ENCODE data around the gene TNPO1. TPM values are rescaled to one million over a fixed set of nuclear protein-coding genes. Genes with fewer than 3 reads are reported as not detected.

Gene TNPO1
- polyA plus RNA-seq, 1 donor from 2014 or later = 103 TPM

DNA sequence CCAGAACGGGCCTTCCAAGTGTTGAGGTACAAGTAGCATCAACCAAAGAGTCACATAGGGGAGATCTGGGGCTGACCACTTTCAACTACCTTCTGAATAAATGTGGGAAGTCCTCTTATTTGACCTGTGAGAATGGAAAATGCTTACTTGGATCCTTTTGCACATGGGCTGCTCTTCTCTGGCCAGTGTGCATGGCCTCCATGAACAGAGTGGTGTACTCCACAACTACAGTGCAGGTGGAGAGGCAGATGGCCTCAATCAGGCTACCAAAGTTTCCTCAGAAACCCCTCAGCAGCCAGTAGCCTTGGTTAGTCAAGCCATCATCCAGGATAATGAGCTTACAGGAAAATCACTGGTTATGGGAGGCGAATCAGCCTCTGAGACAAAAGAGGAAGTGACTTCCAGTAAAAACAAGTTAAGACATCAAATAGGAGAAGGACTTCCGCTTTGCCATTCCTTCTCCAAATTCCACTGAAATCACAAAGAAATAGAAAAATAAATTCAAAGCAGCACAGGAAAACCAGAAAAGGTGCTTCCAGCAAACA, 121.1 kb downstream of the TNPO1 start:
- no peaks in the 10 kb centered on the region for H3K9me2 ChIP-seq (ENCODE audit: insufficient read depth, low read length)
- no peak overlapping the region for H3K9ac ChIP-seq (ENCODE audit: low read length)
- no peaks in the 10 kb centered on the region for H3K9me3 ChIP-seq (ENCODE audit: low read length)
- H3K79me2 ChIP-seq (replicated peaks; ENCODE audit: insufficient read depth, low read length) = no peaks in the 10 kb centered on the region
- H4K20me1 ChIP-seq (ENCODE audit: insufficient read depth) = no peaks in the 10 kb centered on the region
- no peaks in the 10 kb centered on the region for H3K36me3 ChIP-seq (ENCODE audit: insufficient read depth, low read length)
- TF ChIP-seq, protein P1, sequence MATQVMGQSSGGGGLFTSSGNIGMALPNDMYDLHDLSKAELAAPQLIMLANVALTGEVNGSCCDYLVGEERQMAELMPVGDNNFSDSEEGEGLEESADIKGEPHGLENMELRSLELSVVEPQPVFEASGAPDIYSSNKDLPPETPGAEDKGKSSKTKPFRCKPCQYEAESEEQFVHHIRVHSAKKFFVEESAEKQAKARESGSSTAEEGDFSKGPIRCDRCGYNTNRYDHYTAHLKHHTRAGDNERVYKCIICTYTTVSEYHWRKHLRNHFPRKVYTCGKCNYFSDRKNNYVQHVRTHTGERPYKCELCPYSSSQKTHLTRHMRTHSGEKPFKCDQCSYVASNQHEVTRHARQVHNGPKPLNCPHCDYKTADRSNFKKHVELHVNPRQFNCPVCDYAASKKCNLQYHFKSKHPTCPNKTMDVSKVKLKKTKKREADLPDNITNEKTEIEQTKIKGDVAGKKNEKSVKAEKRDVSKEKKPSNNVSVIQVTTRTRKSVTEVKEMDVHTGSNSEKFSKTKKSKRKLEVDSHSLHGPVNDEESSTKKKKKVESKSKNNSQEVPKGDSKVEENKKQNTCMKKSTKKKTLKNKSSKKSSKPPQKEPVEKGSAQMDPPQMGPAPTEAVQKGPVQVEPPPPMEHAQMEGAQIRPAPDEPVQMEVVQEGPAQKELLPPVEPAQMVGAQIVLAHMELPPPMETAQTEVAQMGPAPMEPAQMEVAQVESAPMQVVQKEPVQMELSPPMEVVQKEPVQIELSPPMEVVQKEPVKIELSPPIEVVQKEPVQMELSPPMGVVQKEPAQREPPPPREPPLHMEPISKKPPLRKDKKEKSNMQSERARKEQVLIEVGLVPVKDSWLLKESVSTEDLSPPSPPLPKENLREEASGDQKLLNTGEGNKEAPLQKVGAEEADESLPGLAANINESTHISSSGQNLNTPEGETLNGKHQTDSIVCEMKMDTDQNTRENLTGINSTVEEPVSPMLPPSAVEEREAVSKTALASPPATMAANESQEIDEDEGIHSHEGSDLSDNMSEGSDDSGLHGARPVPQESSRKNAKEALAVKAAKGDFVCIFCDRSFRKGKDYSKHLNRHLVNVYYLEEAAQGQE (IDR thresholded peaks at IDR 0.05; ENCODE audit: borderline replicate concordance) = no peak
- TF ChIP-seq EZH2 (IDR thresholded peaks at IDR 0.05; ENCODE audit: borderline replicate concordance, insufficient read depth, low read length, poor library complexity, severe bottlenecking) (no peak), SMC3 (conservative IDR thresholded peaks at IDR 0.05; ENCODE audit: poor library complexity) (no peak), POLR2AphosphoS5 (IDR thresholded peaks at IDR 0.05) (no peak), MXI1 (conservative IDR thresholded peaks at IDR 0.05; ENCODE audit: poor library complexity, severe bottlenecking) (no peak), RAD21 (conservative IDR thresholded peaks at IDR 0.05) (no peak), TAF1 (IDR thresholded peaks at IDR 0.05; ENCODE audit: low read depth) (no peak), EP300 (conservative IDR thresholded peaks at IDR 0.05; ENCODE audit: poor library complexity, severe bottlenecking) (no peak)
- TF ChIP-seq, protein P2, sequence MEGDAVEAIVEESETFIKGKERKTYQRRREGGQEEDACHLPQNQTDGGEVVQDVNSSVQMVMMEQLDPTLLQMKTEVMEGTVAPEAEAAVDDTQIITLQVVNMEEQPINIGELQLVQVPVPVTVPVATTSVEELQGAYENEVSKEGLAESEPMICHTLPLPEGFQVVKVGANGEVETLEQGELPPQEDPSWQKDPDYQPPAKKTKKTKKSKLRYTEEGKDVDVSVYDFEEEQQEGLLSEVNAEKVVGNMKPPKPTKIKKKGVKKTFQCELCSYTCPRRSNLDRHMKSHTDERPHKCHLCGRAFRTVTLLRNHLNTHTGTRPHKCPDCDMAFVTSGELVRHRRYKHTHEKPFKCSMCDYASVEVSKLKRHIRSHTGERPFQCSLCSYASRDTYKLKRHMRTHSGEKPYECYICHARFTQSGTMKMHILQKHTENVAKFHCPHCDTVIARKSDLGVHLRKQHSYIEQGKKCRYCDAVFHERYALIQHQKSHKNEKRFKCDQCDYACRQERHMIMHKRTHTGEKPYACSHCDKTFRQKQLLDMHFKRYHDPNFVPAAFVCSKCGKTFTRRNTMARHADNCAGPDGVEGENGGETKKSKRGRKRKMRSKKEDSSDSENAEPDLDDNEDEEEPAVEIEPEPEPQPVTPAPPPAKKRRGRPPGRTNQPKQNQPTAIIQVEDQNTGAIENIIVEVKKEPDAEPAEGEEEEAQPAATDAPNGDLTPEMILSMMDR (IDR thresholded peaks at IDR 0.05; ENCODE audit: poor library complexity, severe bottlenecking) = no peak
- no peaks in the 10 kb centered on the region for H3F3A ChIP-seq (ENCODE audit: insufficient read depth, low read length, poor library complexity, severe bottlenecking)
- no peak overlapping the region for H2AFZ ChIP-seq (ENCODE audit: low read depth, low read length)
- no peaks in the 10 kb centered on the region for H3K27me3 ChIP-seq (ENCODE audit: insufficient read depth, low read depth, low read length)
- no peak overlapping the region for H3K4me2 ChIP-seq (ENCODE audit: low read length)
- H3K4me3 ChIP-seq (ENCODE audit: low read length) = no peak overlapping the region
- H3K27ac ChIP-seq (ENCODE audit: low read length) = no peak overlapping the region

DNA sequence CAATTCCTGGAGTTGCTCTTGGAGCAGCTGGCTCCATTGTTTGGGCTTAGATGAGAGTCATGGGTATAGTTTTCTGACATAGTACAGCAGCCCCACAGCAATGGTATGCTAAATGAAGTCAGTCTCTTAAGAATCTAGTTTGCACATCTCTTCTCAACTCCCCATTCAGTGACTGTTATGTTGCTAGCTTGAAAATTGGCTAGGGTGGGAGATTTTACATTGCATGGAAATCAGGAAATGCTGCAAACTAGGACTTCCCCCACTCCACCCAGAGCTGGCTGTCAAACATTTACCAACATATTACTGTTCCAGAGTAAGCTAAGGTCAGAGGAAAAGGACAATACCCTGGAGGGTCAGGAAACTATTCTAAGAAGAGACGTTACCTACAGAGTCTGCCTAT, 121.7 kb downstream of the TNPO1 start:
- Histone ChIP-seq H3K4me3 (ENCODE audit: low read length) (no peak overlapping the region), H2AFZ (ENCODE audit: low read depth, low read length) (no peak overlapping the region), H3K36me3 (ENCODE audit: insufficient read depth, low read length) (no peaks in the 10 kb centered on the region), H3K79me2 (replicated peaks; ENCODE audit: insufficient read depth, low read length) (no peaks in the 10 kb centered on the region), H3K9me3 (ENCODE audit: low read length) (no peaks in the 10 kb centered on the region), H3K9ac (ENCODE audit: low read length) (no peak overlapping the region), H3F3A (ENCODE audit: insufficient read depth, low read length, poor library complexity, severe bottlenecking) (no peaks in the 10 kb centered on the region), H3K27me3 (ENCODE audit: insufficient read depth, low read depth, low read length) (no peaks in the 10 kb centered on the region), H3K27ac (ENCODE audit: low read length) (no peak overlapping the region), H3K4me2 (ENCODE audit: low read length) (no peak overlapping the region), H3K9me2 (ENCODE audit: insufficient read depth, low read length) (no peaks in the 10 kb centered on the region), H4K20me1 (ENCODE audit: insufficient read depth) (no peaks in the 10 kb centered on the region)
- TF ChIP-seq, protein P1 (IDR thresholded peaks at IDR 0.05; ENCODE audit: borderline replicate concordance) = no peak
- TF ChIP-seq RAD21 (conservative IDR thresholded peaks at IDR 0.05) (no peak), SMC3 (conservative IDR thresholded peaks at IDR 0.05; ENCODE audit: poor library complexity) (no peak), MXI1 (conservative IDR thresholded peaks at IDR 0.05; ENCODE audit: poor library complexity, severe bottlenecking) (no peak), EZH2 (IDR thresholded peaks at IDR 0.05; ENCODE audit: borderline replicate concordance, insufficient read depth, low read length, poor library complexity, severe bottlenecking) (no peak), EP300 (conservative IDR thresholded peaks at IDR 0.05; ENCODE audit: poor library complexity, severe bottlenecking) (no peak), POLR2AphosphoS5 (IDR thresholded peaks at IDR 0.05) (no peak), TAF1 (IDR thresholded peaks at IDR 0.05; ENCODE audit: low read depth) (no peak)
- TF ChIP-seq, protein P2 (IDR thresholded peaks at IDR 0.05; ENCODE audit: poor library complexity, severe bottlenecking) = no peak
